Spinal cord (tissue), 10 donors: ENCODE results near the gene TEX22. TPM values are rescaled to one million over a fixed set of nuclear protein-coding genes. Genes with fewer than 3 reads are reported as not detected.

ENCODE experiments used
- DNase-seq, 6 donors: peaks; one replicate each; pipeline versions ENCODE4 v3.0.0 to v3.0.0-alpha.2; 2013 to 2015; ENCODE audit warnings: low spot score in 6 of 6, low read depth in 4 of 6
- H3K27ac ChIP-seq: one replicate; pipeline ENCODE4 v1.5.1; 2013; ENCODE audit warnings: low read depth, low read length, control low read depth
- H3K27me3 ChIP-seq: one replicate; pipeline ENCODE4 v1.6.1; 2013; ENCODE audit warnings: low read length; ENCODE audit not compliant: control insufficient read depth, insufficient read depth
- H3K36me3 ChIP-seq: one replicate; pipeline ENCODE4 v1.6.1; 2013; ENCODE audit warnings: low read length; ENCODE audit not compliant: control insufficient read depth, insufficient read depth
- H3K4me1 ChIP-seq: one replicate; pipeline ENCODE4 v1.6.1; 2013; ENCODE audit warnings: low read length; ENCODE audit not compliant: control insufficient read depth, insufficient read depth
- H3K4me3 ChIP-seq: one replicate; pipeline ENCODE4 v1.5.1; 2013; ENCODE audit warnings: low read depth, low read length, control low read depth
- H3K9me3 ChIP-seq: one replicate; pipeline ENCODE4 v1.6.1; 2013; ENCODE audit warnings: low read length; ENCODE audit not compliant: control insufficient read depth, insufficient read depth
- WGBS: methylation state at CpG from one replicate; pipeline ENCODE4 v1.1.5; 2013; ENCODE audit warnings: missing lambda C conversion rate; ENCODE audit not compliant: insufficient coverage; 5-methylcytosine and 5-hydroxymethylcytosine counted together
- polyA plus RNA-seq, 2 donors: library from polyadenylated mRNA; unstranded; fragments of 120-200 nt; gene quantifications; one replicate each; pipeline ENCODE4 v1.2.1, GENCODE V29; 2013; ENCODE audit not compliant: insufficient read length in 2 of 2
- total RNA-seq, 2 donors: library from RNA; depleted of rRNA in 1 of 2; stranded (reverse); fragments of 120-200 nt in 1 of 2; fragments of >200 nt in 1 of 2; gene quantifications; one replicate each; pipeline versions ENCODE4 v1.2.3 to v1.2.4, GENCODE V29; 2013 to 2014
- donor health status: healthy.

TEX22 gene
- total and polyA plus RNA-seq, 4 donors = 0.20 to 4.8 (median 1.9) TPM

GRCh38 chr14:105461903-105462302 is 63.6 kb downstream of the TEX22 start:
- no peak for DNase-seq
- Histone ChIP-seq H3K9me3 (no peaks in the 10 kb centered on the region), H3K4me3 (no peak overlapping the region), H3K27ac (no peak overlapping the region), H3K36me3 (peaks cover 90% of the 10 kb centered on the region), H3K27me3 (no peaks in the 10 kb centered on the region), H3K4me1 (peaks cover 6% of the 10 kb centered on the region)
- 98% methylated on average over 18 of the region's 18 CpGs for WGBS

Other genes with a start within 250 kb of the TEX22 start
- gene JAG2, start 229.8 kb upstream of the TEX22 start, total RNA-seq = 10 to 100 TPM; 17.3 to 18.0 TPM
- gene JAG2, start 229.8 kb upstream of the TEX22 start, polyA plus RNA-seq = 10 to 100 TPM; 29.2 to 39.7 TPM
- gene NUDT14, start 217.2 kb upstream of the TEX22 start, total RNA-seq = 10 to 100 TPM; 10.3 to 55.0 TPM
- gene NUDT14, start 217.2 kb upstream of the TEX22 start, polyA plus RNA-seq = 10 to 100 TPM; 34.5 to 37.5 TPM
- gene BTBD6, start 150.0 kb upstream of the TEX22 start, total RNA-seq = 10 to 100 TPM; 31.3 to 54.0 TPM
- gene BTBD6, start 150.0 kb upstream of the TEX22 start, polyA plus RNA-seq = 10 to 100 TPM; 56.9 to 59.1 TPM
- gene BRF1, start 97.5 kb upstream of the TEX22 start, total RNA-seq = 10 to 100 TPM; 49.3 to 54.6 TPM
- 10 to 100 TPM; 70.0 to 77.9 TPM for gene BRF1, start 97.5 kb upstream of the TEX22 start, polyA plus RNA-seq
- gene PACS2, start 83.8 kb upstream of the TEX22 start, total RNA-seq = 10 to 100 TPM; 69.2 to 98.5 TPM
- 100 to 1,000 TPM; 147 to 177 TPM for gene PACS2, start 83.8 kb upstream of the TEX22 start, polyA plus RNA-seq
- 10 to 100 TPM; 40.9 to 73.5 TPM for gene MTA1, start 21.3 kb downstream of the TEX22 start, total RNA-seq
- 100 to 1,000 TPM; 178 to 202 TPM for gene MTA1, start 21.3 kb downstream of the TEX22 start, polyA plus RNA-seq
- gene CRIP2, start 76.3 kb downstream of the TEX22 start, total RNA-seq = 100 to 1,000 TPM in 1 of 2 donors, 10 to 100 TPM in 1; 59.0 to 117 TPM
- 100 to 1,000 TPM; 301 to 334 TPM for gene CRIP2, start 76.3 kb downstream of the TEX22 start, polyA plus RNA-seq
- 10 to 100 TPM in 1 of 2 donors, 1 to 10 TPM in 1; 4.3 to 34.5 TPM for gene CRIP1, start 88.3 kb downstream of the TEX22 start, total RNA-seq
- 10 to 100 TPM; 13.8 to 21.6 TPM for gene CRIP1, start 88.3 kb downstream of the TEX22 start, polyA plus RNA-seq
- gene TEDC1, start 92.7 kb downstream of the TEX22 start, total RNA-seq = 10 to 100 TPM in 1 of 2 donors, 1 to 10 TPM in 1; 7.7 to 12.5 TPM
- gene TEDC1, start 92.7 kb downstream of the TEX22 start, polyA plus RNA-seq = 10 to 100 TPM; 21.1 to 21.3 TPM
- gene TMEM121, start 128.0 kb downstream of the TEX22 start, total RNA-seq = 10 to 100 TPM; 11.7 to 11.8 TPM
- gene TMEM121, start 128.0 kb downstream of the TEX22 start, polyA plus RNA-seq = 10 to 100 TPM; 24.4 to 27.1 TPM